GM19023 (cell line): Measurements from ENCODE around the gene RRP1B.
A peak's percentile ranks its signal among the peaks of the same experiment; 100 is the strongest.
"Not testable (repeated sequence)": the region's sequence is repeated elsewhere in the genome, so short reads cannot be mapped to it uniquely, and the experiment has no call there.

Source experiments
- ATAC-seq: cut with Tn5 transposase; IDR thresholded peaks from one replicate; pipeline ENCODE4 v1.9.1; 2021; ENCODE audit warnings: mild to moderate bottlenecking, moderate library complexity; ENCODE audit not compliant: unreplicated experiment

RRP1B gene

GRCh38 chr21:43659136-43660000, at the start of gene RRP1B, which contains the start of gene HSF2BP:
RRP1B (plus strand) TSS chr21:43659560; CDS start chr21:43659665, 105 bp downstream.
HSF2BP (minus strand) TSS chr21:43659488; CDS start chr21:43658096, 1,392 bp downstream.
- ATAC-seq = peak; percentile 66

DNA sequence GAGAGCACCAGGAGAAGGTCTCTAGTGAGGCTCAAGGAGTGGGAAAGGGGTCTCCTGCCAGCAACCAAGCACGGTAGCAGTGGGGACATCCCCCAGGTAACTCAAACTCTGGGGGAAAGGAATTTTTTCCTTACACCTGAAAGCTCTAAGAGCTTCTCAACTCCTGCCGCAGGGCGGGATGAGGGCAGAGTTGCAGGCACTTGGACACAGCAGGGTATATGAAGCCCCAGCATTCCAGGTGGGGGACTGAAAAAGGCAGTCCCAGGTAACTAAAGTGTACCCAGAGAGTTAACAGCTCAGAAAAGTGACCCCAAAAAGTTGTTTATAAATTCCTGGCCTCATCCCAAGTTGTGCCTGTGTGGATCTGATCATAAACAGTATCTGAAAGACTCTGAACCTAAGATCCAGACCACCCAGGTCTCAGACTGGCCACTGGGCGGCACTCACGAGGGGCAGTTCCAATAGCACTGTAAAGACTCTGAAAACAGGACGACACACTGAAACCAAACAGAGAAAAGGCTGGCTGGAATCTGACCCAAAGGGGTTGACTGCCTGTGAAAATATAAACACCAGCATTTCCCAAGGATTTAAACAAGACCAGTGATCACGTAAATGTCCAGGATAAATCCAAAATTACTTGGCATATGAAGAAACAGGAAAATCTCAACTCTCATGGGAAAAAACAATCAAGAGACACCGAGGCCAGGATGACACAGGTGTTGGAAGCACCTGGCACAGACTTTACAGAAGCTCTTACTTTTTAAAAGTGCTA, 47.6 kb upstream of the RRP1B start:
- ATAC-seq = no peak

- ATAC-seq = no peak
Measured at GRCh38 chr21:43613755-43614638, 45.4 kb upstream of the RRP1B start.

DNA sequence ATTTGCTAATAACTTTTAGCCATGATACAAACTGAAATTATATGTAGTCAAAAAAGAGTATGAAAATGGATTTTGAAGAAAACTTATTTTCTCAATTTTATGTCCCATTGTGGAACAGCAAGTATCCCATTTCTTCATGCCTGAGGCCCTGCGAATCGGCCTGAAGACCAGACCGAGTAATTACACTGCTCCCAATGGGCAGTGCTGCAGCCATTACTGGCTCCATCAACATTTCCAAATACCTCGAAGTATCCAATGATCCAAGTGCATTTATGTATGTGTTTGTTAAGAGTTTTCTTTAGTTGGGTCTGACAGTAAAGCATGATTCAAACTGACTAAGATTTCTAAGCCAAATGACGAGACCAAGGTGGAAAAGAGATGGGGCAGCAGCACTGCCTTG, 44.5 kb upstream of the RRP1B start:
- no peak for ATAC-seq

DNA sequence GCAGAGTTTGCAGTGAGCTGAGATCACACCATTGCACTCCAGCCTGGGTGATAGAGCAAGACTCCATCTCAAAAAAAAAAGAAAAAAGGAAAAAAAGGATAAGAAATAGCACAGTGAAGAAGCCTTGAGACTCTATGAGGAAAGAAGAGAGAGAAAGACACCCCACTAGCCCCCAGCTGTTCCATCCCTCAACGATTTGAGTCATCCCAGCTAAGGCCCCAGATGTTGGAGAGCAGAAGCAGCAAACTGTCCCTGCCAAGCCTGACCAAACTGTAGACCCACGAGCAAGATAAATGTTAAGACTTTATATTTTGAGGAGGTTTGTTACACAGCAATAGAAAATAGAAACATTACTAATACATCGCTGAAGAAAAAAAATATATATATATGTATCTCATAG, 42.5 kb upstream of the RRP1B start:
- ATAC-seq = not testable (repeated sequence)

GRCh38 chr21:43618940-43619339, 40.4 kb upstream of the RRP1B start:
- ATAC-seq = no peak

GRCh38 chr21:43619344-43619743, 40.0 kb upstream of the RRP1B start:
- ATAC-seq = no peak

- no peak for ATAC-seq
Measured at GRCh38 chr21:43619856-43620255, 39.5 kb upstream of the RRP1B start.

DNA sequence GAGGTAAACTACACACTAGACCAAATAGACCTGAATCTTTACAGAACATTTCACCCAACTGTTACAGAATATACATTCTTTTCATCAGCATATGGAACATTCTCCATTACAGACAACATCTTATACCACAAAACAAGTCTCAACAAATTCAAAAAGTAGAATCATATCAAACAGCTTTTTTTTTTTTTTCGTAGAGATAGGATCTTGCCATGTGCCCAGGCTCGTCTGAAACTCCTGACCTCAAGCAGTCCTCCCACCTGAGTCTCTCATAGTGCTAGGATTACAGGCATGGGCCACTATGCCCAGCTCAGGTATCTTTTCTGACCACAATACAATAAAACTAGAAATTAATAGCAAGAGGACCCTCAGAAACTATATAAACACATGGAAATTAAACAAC, 36.6 kb upstream of the RRP1B start:
- no peak for ATAC-seq

GRCh38 chr21:43623588-43623987, 35.8 kb upstream of the RRP1B start:
- ATAC-seq = no peak

DNA sequence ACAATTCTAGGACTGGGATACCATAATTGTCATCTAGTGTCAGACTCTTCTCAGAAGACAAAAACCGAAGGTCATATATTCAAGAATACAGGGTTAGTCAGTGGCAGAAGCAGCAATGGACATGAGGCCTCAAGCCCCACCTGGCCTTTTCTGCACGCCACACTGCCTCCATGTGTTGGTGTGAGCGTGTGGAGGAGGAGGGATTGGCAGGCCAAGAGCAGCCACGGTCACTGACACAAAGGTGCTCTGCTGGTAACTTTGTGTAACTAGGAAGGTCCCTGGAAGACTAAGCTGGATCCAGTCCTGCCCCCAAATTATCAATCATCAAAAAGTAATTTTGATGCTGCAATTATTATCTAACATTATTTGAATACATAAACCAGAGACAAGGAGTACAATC, 35.0 kb upstream of the RRP1B start:
- no peak for ATAC-seq

DNA sequence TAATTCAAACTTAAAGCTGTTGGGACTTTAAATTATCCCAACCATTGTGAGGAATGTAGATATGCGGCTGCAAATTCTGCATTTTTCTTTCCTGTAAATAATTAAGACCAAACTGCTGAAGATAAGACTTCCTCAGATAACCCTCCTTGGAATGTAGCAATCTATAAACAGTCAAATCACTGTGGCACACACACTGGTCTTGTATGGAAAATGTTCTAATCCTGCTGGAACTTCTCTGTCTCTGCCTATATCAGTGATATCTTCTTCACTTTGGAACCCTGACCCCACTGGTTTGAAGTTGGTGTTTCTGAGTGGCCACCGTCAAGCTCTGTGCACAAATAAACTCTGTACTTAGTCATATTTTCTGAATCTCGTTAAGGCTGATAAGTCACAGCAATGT, 33.0 kb upstream of the RRP1B start:
- ATAC-seq = no peak

- ATAC-seq = no peak
Measured at GRCh38 chr21:43627527-43627926, 31.8 kb upstream of the RRP1B start.

- no peak for ATAC-seq
Measured at GRCh38 chr21:43631411-43632107, 27.8 kb upstream of the RRP1B start.

DNA sequence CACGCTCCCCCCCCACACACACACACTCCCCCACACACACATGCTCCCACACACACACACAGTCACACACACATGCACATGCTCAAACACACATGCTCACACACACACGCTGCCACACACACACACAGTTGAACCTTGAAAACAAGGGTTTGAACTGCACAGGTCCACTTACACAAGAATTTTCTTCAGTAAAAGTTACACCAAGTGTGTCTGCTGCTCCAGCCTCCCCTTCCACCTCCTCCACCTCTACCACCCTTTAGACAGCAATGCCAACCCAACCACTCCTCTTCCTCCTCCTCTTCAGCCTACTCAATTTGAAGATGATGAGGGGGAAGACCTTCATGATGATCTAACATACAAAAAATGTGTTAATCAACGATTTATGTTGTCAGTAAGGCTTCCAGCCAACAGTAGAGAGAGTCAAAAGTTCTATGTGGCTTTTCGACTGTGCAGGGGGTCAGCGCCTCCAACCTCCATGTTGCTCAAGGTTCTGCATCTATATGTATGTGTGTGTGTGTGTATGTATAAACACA, 26.9 kb upstream of the RRP1B start:
- no peak for ATAC-seq

- ATAC-seq = no peak
Measured at GRCh38 chr21:43634618-43635017, 24.7 kb upstream of the RRP1B start.

DNA sequence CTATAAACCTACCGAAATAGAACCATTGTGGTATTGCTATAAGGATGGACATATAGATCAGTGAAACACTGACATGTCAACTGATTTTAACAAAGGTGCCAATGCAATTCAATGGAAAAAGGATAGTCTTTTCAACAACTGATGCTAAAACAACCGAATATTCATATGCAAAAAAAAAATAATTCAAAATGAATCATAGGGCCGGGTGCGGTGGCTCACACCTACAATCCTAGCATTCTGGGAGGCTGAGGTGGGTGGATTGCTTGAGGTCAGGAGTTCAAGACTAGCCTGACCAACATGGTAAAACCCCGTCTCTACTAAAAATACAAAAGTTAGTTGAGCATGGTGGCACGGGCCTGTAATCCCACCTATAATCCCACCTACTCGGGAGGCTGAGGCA, 23.9 kb upstream of the RRP1B start:
- ATAC-seq = no peak

DNA sequence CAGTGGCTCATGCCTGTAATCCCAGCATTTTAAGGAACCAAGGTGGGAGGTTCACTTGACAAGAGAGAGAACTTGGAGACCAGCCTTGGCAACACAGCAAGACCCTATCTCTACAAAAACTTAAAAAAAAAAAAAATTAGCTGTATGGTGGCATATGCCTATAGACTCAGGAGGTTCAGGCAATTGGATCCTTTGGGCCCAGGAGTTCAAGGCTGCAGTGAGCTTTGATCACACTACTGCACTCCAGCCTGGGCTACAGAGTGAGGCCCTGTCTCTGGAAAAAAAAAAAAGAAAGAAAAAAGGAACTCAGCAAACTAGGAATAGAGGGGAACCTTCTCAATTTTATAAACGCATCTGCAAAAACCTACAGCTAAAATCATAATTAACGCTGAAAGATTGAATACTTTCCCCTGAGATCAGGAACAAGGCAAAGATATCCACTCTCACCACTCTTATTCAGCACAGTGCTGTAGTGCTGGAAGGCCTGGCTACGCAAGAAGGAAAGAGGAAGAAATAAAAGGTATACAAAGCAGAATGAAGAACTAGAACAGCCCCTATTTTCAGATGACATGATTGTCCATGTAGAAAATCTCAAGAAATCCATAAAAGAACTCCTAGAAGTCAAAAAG, 21.7 kb upstream of the RRP1B start:
- no peak for ATAC-seq

DNA sequence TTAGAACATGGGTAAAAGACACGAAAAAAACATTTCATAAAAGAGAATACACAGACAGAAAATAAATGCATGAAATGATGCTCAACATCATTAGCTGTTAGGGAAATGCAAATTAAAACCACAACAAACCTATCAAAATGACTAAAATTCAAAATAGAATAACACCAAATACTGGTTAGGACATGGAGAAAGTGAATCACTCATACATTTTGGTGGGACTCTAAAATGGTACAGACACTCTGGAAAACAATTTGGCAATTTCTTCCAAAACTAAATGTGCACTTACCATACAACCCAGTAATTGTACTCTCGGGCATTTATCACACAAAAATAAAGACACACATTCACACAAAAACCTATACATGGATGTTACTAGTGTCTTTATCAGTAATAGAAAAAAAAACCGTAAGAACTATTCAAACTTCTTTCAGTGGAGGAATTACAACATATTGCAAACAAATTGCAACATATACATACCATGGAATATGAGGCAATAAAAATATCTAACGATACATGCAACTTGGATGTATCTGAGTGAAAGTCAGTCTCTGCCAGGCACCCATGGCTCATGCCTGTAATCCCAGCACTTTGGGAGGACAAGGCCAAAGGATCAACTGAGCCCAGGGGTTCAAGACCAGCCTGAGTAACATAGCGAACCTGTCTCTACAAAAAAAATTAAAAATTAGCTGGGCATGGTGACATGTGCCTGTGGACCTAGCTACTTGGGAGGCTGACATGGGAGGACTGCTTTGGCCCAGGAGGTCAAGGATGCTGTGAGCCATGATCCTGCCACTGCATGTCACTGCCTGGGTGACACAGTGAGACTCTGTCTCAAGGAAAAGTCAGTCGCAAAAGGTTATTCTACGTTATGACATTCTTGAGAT, 19.6 kb upstream of the RRP1B start:
- no peak for ATAC-seq
